IMR-90 (cell line): ENCODE data around the gene FNDC1. TPM values are rescaled to one million over a fixed set of nuclear protein-coding genes. Genes with fewer than 3 reads are reported as not detected.

ENCODE experiments used
- ATAC-seq: fragments of 200-7000 bp; cut with Tn5 transposase; 2 replicates; pipeline ENCODE4 v1.9.1; 2020; ENCODE audit warnings: low read depth, mild to moderate bottlenecking, moderate library complexity
- BruUV-seq: library from RNA; stranded (reverse); fragments of 400-500 nt; replicated peaks from 2 replicates; lab custom pipeline; 2021; lab: Mats Ljungman, UMichigan
- CTCF ChIA-PET: fragments of 300-600 bp; formaldehyde crosslinking; extraction: SDS; loops from one replicate; lab custom pipeline; 2021; ENCODE audit warnings: antibody characterized with exemption; lab: Yijun Ruan, JAX
- POLR2A ChIA-PET: fragments of 300-600 bp; sonication (Branson Sonifier 250); formaldehyde crosslinking; loops from one replicate; lab custom pipeline; 2022; ENCODE audit warnings: antibody characterized with exemption; ENCODE audit not compliant: unreplicated experiment; lab: Charles Lee
- DNase-seq: peaks from one replicate; pipeline ENCODE4 v3.0.0; 2013
- H2AFZ ChIP-seq: replicated peaks from 2 replicates; pipeline ENCODE3; 2013; ENCODE audit warnings: low read length, mild to moderate bottlenecking; ENCODE audit not compliant: poor library complexity
- H2AK5ac ChIP-seq: 2 replicates; pipeline ENCODE4 v1.6.1; 2013; ENCODE audit warnings: low read depth, low read length, inconsistent platforms
- H2AK9ac ChIP-seq: replicated peaks from 2 replicates; pipeline ENCODE3; 2013; ENCODE audit warnings: mild to moderate bottlenecking, low read depth, low read length, moderate library complexity; ENCODE audit not compliant: poor library complexity
- H2BK120ac ChIP-seq: 2 replicates; pipeline ENCODE4 v1.6.1; 2013; ENCODE audit warnings: low read depth, low read length, inconsistent platforms
- H2BK15ac ChIP-seq: 3 replicates; pipeline ENCODE4 v1.6.1; 2013; ENCODE audit warnings: low read depth, low read length, inconsistent platforms
- H2BK20ac ChIP-seq: 2 replicates; pipeline ENCODE4 v1.6.1; 2013; ENCODE audit warnings: low read depth, mild to moderate bottlenecking, inconsistent platforms, low read length, moderate library complexity
- H2BK5ac ChIP-seq: 2 replicates; pipeline ENCODE4 v1.6.1; 2013; ENCODE audit warnings: mild to moderate bottlenecking, low read depth, low read length, inconsistent platforms; ENCODE audit not compliant: poor library complexity, severe bottlenecking
- H3K14ac ChIP-seq: replicated peaks from 2 replicates; pipeline ENCODE4 v1.6.1; 2013; ENCODE audit warnings: low read depth, low read length, inconsistent platforms
- H3K18ac ChIP-seq: 2 replicates; pipeline ENCODE4 v1.6.1; 2013; ENCODE audit warnings: low read depth, low read length, control low read depth
- H3K23ac ChIP-seq: 2 replicates; pipeline ENCODE4 v1.6.1; 2013; ENCODE audit warnings: low read depth, low read length, inconsistent platforms
- H3K27ac ChIP-seq: 2 replicates; pipeline ENCODE4 v1.5.1; 2013; ENCODE audit warnings: mild to moderate bottlenecking, control low read depth, low read length; ENCODE audit not compliant: insufficient read depth
- H3K27me3 ChIP-seq: 2 replicates; pipeline ENCODE4 v1.6.1; 2013; ENCODE audit warnings: low read length; ENCODE audit not compliant: control insufficient read depth, insufficient read depth
- H3K36me3 ChIP-seq: 2 replicates; pipeline ENCODE4 v1.6.1; 2013; ENCODE audit warnings: low read length, mixed read lengths; ENCODE audit not compliant: control insufficient read depth, insufficient read depth
- H3K4ac ChIP-seq: 2 replicates; pipeline ENCODE4 v1.6.1; 2013; ENCODE audit warnings: low read depth, low read length, inconsistent platforms
- H3K4me1 ChIP-seq: 2 replicates; pipeline ENCODE4 v1.6.1; 2013; ENCODE audit warnings: low read length, mixed read lengths; ENCODE audit not compliant: control insufficient read depth, insufficient read depth
- H3K4me2 ChIP-seq: 2 replicates; pipeline ENCODE4 v1.6.1; 2013; ENCODE audit warnings: low read depth, mild to moderate bottlenecking, control low read depth, low read length, moderate library complexity
- H3K4me3 ChIP-seq: 2 replicates; pipeline ENCODE4 v1.5.1; 2013; ENCODE audit warnings: low read depth, mild to moderate bottlenecking, control low read depth, low read length, moderate library complexity; ENCODE audit not compliant: insufficient read depth
- H3K56ac ChIP-seq: 2 replicates; pipeline ENCODE4 v1.6.1; 2013; ENCODE audit warnings: low read length, inconsistent platforms; ENCODE audit not compliant: insufficient read depth; ENCODE audit errors: extremely low read depth
- H3K79me1 ChIP-seq, 2 experiments: 2 replicates each; pipeline ENCODE4 v1.6.1; 2013; ENCODE audit warnings: low read length in 2 of 2, inconsistent platforms in 1 of 2, low read depth in 1 of 2
- H3K9ac ChIP-seq: 2 replicates; pipeline ENCODE4 v1.6.1; 2013; ENCODE audit warnings: low read depth, low read length, control low read depth
- H3K9me1 ChIP-seq: 2 replicates; pipeline ENCODE4 v1.6.1; 2013; ENCODE audit warnings: low read length, inconsistent platforms; ENCODE audit not compliant: insufficient read depth
- H3K9me3 ChIP-seq: 2 replicates; pipeline ENCODE4 v1.6.1; 2013; ENCODE audit warnings: low read length; ENCODE audit not compliant: control insufficient read depth, insufficient read depth
- H4K20me1 ChIP-seq: 2 replicates; pipeline ENCODE4 v1.6.1; 2013; ENCODE audit warnings: low read length, inconsistent platforms; ENCODE audit not compliant: insufficient read depth
- H4K5ac ChIP-seq: 2 replicates; pipeline ENCODE4 v1.6.1; 2013; ENCODE audit warnings: mild to moderate bottlenecking, low read depth, low read length, control low read depth
- H4K8ac ChIP-seq, 2 experiments: 2 replicates each; pipeline ENCODE4 v1.6.1; 2013; ENCODE audit warnings: low read depth in 2 of 2, low read length in 2 of 2, control low read depth in 1 of 2, inconsistent platforms in 1 of 2
- H4K91ac ChIP-seq: 2 replicates; pipeline ENCODE4 v1.6.1; 2013; ENCODE audit warnings: low read depth, low read length, inconsistent platforms; ENCODE audit not compliant: insufficient read depth
- BHLHE40 ChIP-seq: fragments of 150-350 bp; IDR thresholded peaks from 2 replicates; pipeline ENCODE4 v1.6.1; 2016; ENCODE audit warnings: mild to moderate bottlenecking, low read depth, low read length
- CEBPB ChIP-seq: IDR thresholded peaks from 2 replicates; pipeline ENCODE4 v1.6.1; 2012; ENCODE audit warnings: low read depth, low read length, improper control_type of control experiment
- CHD1 ChIP-seq: IDR thresholded peaks from 2 replicates; pipeline ENCODE4 v1.6.1; 2012; ENCODE audit warnings: low read depth, low read length, improper control_type of control experiment
- FOS ChIP-seq: fragments of 150-350 bp; IDR thresholded peaks from 2 replicates; pipeline ENCODE4 v1.6.1; 2016; ENCODE audit warnings: low read depth, low read length
- MAFK ChIP-seq: IDR thresholded peaks from 2 replicates; pipeline ENCODE4 v1.6.1; 2012; ENCODE audit warnings: low read depth, low read length, improper control_type of control experiment
- MAZ ChIP-seq: IDR thresholded peaks from 2 replicates; pipeline ENCODE4 v1.6.1; 2012; ENCODE audit warnings: low read depth, mild to moderate bottlenecking, low read length, improper control_type of control experiment, moderate library complexity, borderline replicate concordance
- MXI1 ChIP-seq: IDR thresholded peaks from 2 replicates; pipeline ENCODE4 v1.6.1; 2012; ENCODE audit warnings: low read depth, mild to moderate bottlenecking, low read length, moderate library complexity, borderline replicate concordance
- NFE2L2 ChIP-seq: fragments of 150-350 bp; IDR thresholded peaks from 2 replicates; pipeline ENCODE4 v1.6.1; 2016; ENCODE audit warnings: low read depth, mild to moderate bottlenecking, low read length
- POLR2A ChIP-seq: IDR thresholded peaks from 2 replicates; pipeline ENCODE4 v1.6.1; 2012; ENCODE audit warnings: mild to moderate bottlenecking, low read depth, low read length
- RAD21 ChIP-seq: IDR thresholded peaks from 2 replicates; pipeline ENCODE4 v1.6.1; 2012; ENCODE audit warnings: low read length, improper control_type of control experiment
- RCOR1 ChIP-seq: IDR thresholded peaks from 2 replicates; pipeline ENCODE4 v1.6.1; 2012; ENCODE audit warnings: mild to moderate bottlenecking, low read length, improper control_type of control experiment; ENCODE audit not compliant: insufficient replicate concordance
- RFX5 ChIP-seq: IDR thresholded peaks from 2 replicates; pipeline ENCODE4 v1.8.0; 2012; ENCODE audit warnings: low read depth, mild to moderate bottlenecking, low read length, moderate library complexity
- SMC3 ChIP-seq: fragments of 150-350 bp; IDR thresholded peaks from 2 replicates; pipeline ENCODE4 v1.6.1; 2016; ENCODE audit warnings: low read depth, mild to moderate bottlenecking, antibody characterized with exemption, low read length, moderate library complexity
- USF2 ChIP-seq: fragments of 150-350 bp; IDR thresholded peaks from 2 replicates; pipeline ENCODE4 v1.6.1; 2017; ENCODE audit warnings: mild to moderate bottlenecking, antibody characterized with exemption, low read length, low read depth
- WGBS, 2 experiments: methylation state at CpG; one replicate each; pipeline versions ENCODE4 v1.1.5 to v1.1.7; 2013; ENCODE audit warnings: missing lambda C conversion rate in 2 of 2; ENCODE audit not compliant: insufficient read length in 1 of 2; ENCODE audit errors: extremely low coverage in 2 of 2; 5-methylcytosine and 5-hydroxymethylcytosine counted together
- dilution Hi-C: fragments of 300-500 bp; cut with HindIII; formaldehyde crosslinking; loops from one replicate; pipeline ENCODE4 v1.14.3; 2018; ENCODE audit warnings: low sequenced_read_pairs; ENCODE audit not compliant: unreplicated experiment
- in situ Hi-C: fragments of 300-500 bp; cut with MboI; formaldehyde crosslinking; loops from 3 replicates; pipeline ENCODE4 v1.14.3; 2019; ENCODE audit warnings: low sequenced_read_pairs, inconsistent platforms, mixed read lengths
- intact Hi-C: fragments of 100-400 bp; cut with micrococcal nuclease; formaldehyde crosslinking; loops from 2 replicates; pipeline ENCODE4 v1.10.0; 2022
- polyA plus RNA-seq, 3 experiments: library from polyadenylated mRNA; depleted of rRNA; stranded (reverse); fragments of >200 nt; gene quantifications; 2 replicates each; pipeline ENCODE4 v1.2.3, GENCODE V29; 2012; ENCODE audit warnings: low replicate concordance in 1 of 3
- total RNA-seq: library from RNA; depleted of rRNA; stranded (reverse); fragments of >200 nt; gene quantifications from 2 replicates; pipeline ENCODE4 v1.2.3, GENCODE V29; 2012
- TF ChIP-seq, protein P1 (sequence below): conservative IDR thresholded peaks from 2 replicates; pipeline ENCODE4 v1.5.1; 2012; ENCODE audit warnings: mild to moderate bottlenecking, low read depth, low read length, improper control_type of control experiment
- TF ChIP-seq, protein P2 (sequence below): fragments of 150-350 bp; IDR thresholded peaks from 2 replicates; pipeline ENCODE4 v1.6.1; 2016; ENCODE audit warnings: low read depth, mild to moderate bottlenecking, low read length, moderate library complexity, borderline replicate concordance

Gene FNDC1
- total and polyA plus RNA-seq, 2 of the 4 experiments (the other 2 are of a cell fraction), result 0.03 TPM; not detected in 1

- Histone ChIP-seq H4K91ac (no peak overlapping the region), H4K20me1 (no peaks in the 10 kb centered on the region), H3K4me2 (no peak overlapping the region), H3K4me1 (no peaks in the 10 kb centered on the region), H3K27ac (no peak overlapping the region), H3K56ac (no peak overlapping the region), H2AFZ (no peak overlapping the region), H2BK20ac (no peak overlapping the region), H3K9me1 (no peaks in the 10 kb centered on the region), H3K23ac (no peak overlapping the region), H4K5ac (no peak overlapping the region), H3K4ac (no peak overlapping the region), H2BK15ac (no peak overlapping the region), H2BK5ac (no peak overlapping the region), H3K9me3 (no peaks in the 10 kb centered on the region), H2AK5ac (no peak overlapping the region), H3K79me1 (no peaks in the 10 kb centered on the region), H4K8ac (no peak overlapping the region), H3K18ac (no peak overlapping the region), H3K27me3 (peaks cover 14% of the 10 kb centered on the region), H2AK9ac (no peak overlapping the region), H3K4me3 (no peak overlapping the region), H3K9ac (no peak overlapping the region), H2BK120ac (no peak overlapping the region), H3K14ac (no peak overlapping the region), H3K36me3 (no peaks in the 10 kb centered on the region)
- ChIA-PET CTCF (no interaction called here), POLR2A (no interaction called here)
- intact Hi-C loops (no loop called here), dilution Hi-C loops (no loop called here), in situ Hi-C loops (loop anchor here (25.0 kb wide), 1 partner anchor 907 kb away; no protein-coding TSS in a partner anchor)
- no TSS peak for BruUV-seq
- WGBS, 2 experiments, result no CpG with 5 or more reads among the region's 7 CpGs
- no peak for DNase-seq
- TF ChIP-seq RAD21 (no peak), SMC3 (no peak), BHLHE40 (no peak), MAFK (no peak), CEBPB (no peak), CHD1 (no peak), MAZ (no peak), FOS (no peak), POLR2A (no peak), USF2 (no peak), MXI1 (no peak), NFE2L2 (no peak), RFX5 (no peak), RCOR1 (no peak)
- TF ChIP-seq, protein P1, sequence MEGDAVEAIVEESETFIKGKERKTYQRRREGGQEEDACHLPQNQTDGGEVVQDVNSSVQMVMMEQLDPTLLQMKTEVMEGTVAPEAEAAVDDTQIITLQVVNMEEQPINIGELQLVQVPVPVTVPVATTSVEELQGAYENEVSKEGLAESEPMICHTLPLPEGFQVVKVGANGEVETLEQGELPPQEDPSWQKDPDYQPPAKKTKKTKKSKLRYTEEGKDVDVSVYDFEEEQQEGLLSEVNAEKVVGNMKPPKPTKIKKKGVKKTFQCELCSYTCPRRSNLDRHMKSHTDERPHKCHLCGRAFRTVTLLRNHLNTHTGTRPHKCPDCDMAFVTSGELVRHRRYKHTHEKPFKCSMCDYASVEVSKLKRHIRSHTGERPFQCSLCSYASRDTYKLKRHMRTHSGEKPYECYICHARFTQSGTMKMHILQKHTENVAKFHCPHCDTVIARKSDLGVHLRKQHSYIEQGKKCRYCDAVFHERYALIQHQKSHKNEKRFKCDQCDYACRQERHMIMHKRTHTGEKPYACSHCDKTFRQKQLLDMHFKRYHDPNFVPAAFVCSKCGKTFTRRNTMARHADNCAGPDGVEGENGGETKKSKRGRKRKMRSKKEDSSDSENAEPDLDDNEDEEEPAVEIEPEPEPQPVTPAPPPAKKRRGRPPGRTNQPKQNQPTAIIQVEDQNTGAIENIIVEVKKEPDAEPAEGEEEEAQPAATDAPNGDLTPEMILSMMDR, result no peak
- TF ChIP-seq, protein P2, sequence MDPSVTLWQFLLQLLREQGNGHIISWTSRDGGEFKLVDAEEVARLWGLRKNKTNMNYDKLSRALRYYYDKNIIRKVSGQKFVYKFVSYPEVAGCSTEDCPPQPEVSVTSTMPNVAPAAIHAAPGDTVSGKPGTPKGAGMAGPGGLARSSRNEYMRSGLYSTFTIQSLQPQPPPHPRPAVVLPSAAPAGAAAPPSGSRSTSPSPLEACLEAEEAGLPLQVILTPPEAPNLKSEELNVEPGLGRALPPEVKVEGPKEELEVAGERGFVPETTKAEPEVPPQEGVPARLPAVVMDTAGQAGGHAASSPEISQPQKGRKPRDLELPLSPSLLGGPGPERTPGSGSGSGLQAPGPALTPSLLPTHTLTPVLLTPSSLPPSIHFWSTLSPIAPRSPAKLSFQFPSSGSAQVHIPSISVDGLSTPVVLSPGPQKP, result no peak
- ATAC-seq, result no peak
These were observed 49.4 kb upstream of the FNDC1 start for GRCh38 chr6:159119791-159120190.
